ENCODE results near the gene TTN.

The TTN gene

GRCh38 chr2:178517496-178517895, 289.7 kb downstream of the TTN start:
- Histone ChIP-seq H4K20me1 (ENCODE audit: insufficient read depth, low read length, poor library complexity, severe bottlenecking) (no peaks in the 10 kb centered on the region), H3K9me2 (replicated peaks; ENCODE audit: low read depth, low read length) (no peaks in the 10 kb centered on the region), H3K9me3 (ENCODE audit: insufficient read depth, low read depth, low read length) (no peaks in the 10 kb centered on the region), H3K4me2 (ENCODE audit: low read depth, low read length, poor library complexity, severe bottlenecking) (no peak overlapping the region), H3K9ac (ENCODE audit: low read depth, low read length, poor library complexity, severe bottlenecking) (no peak overlapping the region), H3K4me3 (ENCODE audit: low read length, poor library complexity, severe bottlenecking) (no peak overlapping the region), H3K79me2 (ENCODE audit: insufficient read depth, low read length) (no peaks in the 10 kb centered on the region), H2AFZ (ENCODE audit: low read length) (no peak overlapping the region), H3K4me1 (ENCODE audit: insufficient read depth, low read length, poor library complexity, severe bottlenecking) (peaks cover 6% of the 10 kb centered on the region), H3F3A (ENCODE audit: low read depth) (no peaks in the 10 kb centered on the region), H3K36me3 (ENCODE audit: insufficient read depth, low read length) (peaks cover 8% of the 10 kb centered on the region; the same call in 1 of the 2 replicates), H3K27me3 (ENCODE audit: insufficient read depth, low read length, poor library complexity, severe bottlenecking) (no peaks in the 10 kb centered on the region)
- no peak for TF ChIP-seq CTCF (conservative IDR thresholded peaks at IDR 0.05; ENCODE audit: low read length)
- no peak for TF ChIP-seq EZH2phosphoT487 (IDR thresholded peaks at IDR 0.05; ENCODE audit: borderline replicate concordance)

- no peaks in the 10 kb centered on the region for H3K79me2 ChIP-seq (ENCODE audit: insufficient read depth, low read length)
- H3F3A ChIP-seq (ENCODE audit: low read depth), result no peaks in the 10 kb centered on the region
- TF ChIP-seq CTCF (conservative IDR thresholded peaks at IDR 0.05; ENCODE audit: low read length), result no peak
- no peak for TF ChIP-seq EZH2phosphoT487 (IDR thresholded peaks at IDR 0.05; ENCODE audit: borderline replicate concordance)
- no peak overlapping the region for H3K9ac ChIP-seq (ENCODE audit: low read depth, low read length, poor library complexity, severe bottlenecking)
- H4K20me1 ChIP-seq (ENCODE audit: insufficient read depth, low read length, poor library complexity, severe bottlenecking), result no peaks in the 10 kb centered on the region
- H3K4me3 ChIP-seq (ENCODE audit: low read length, poor library complexity, severe bottlenecking), result no peak overlapping the region
- no peaks in the 10 kb centered on the region for H3K9me2 ChIP-seq (replicated peaks; ENCODE audit: low read depth, low read length)
- peaks cover 6% of the 10 kb centered on the region for H3K4me1 ChIP-seq (ENCODE audit: insufficient read depth, low read length, poor library complexity, severe bottlenecking)
- H2AFZ ChIP-seq (ENCODE audit: low read length), result no peak overlapping the region
- H3K27me3 ChIP-seq (ENCODE audit: insufficient read depth, low read length, poor library complexity, severe bottlenecking), result no peaks in the 10 kb centered on the region
- no peak overlapping the region for H3K4me2 ChIP-seq (ENCODE audit: low read depth, low read length, poor library complexity, severe bottlenecking)
- H3K36me3 ChIP-seq (ENCODE audit: insufficient read depth, low read length), result peaks cover 10% of the 10 kb centered on the region; the same call in 1 of the 2 replicates
- H3K9me3 ChIP-seq (ENCODE audit: insufficient read depth, low read depth, low read length), result no peaks in the 10 kb centered on the region
These were observed 292.6 kb downstream of the TTN start for GRCh38 chr2:178514664-178515063.

GRCh38 chr2:178513876-178514275, 293.3 kb downstream of the TTN start:
- no peak overlapping the region for H3K4me3 ChIP-seq (ENCODE audit: low read length, poor library complexity, severe bottlenecking)
- TF ChIP-seq EZH2phosphoT487 (IDR thresholded peaks at IDR 0.05; ENCODE audit: borderline replicate concordance) (no peak), CTCF (conservative IDR thresholded peaks at IDR 0.05; ENCODE audit: low read length) (no peak)
- peaks cover 6% of the 10 kb centered on the region for H3K4me1 ChIP-seq (ENCODE audit: insufficient read depth, low read length, poor library complexity, severe bottlenecking)
- H3K27me3 ChIP-seq (ENCODE audit: insufficient read depth, low read length, poor library complexity, severe bottlenecking), result no peaks in the 10 kb centered on the region
- H4K20me1 ChIP-seq (ENCODE audit: insufficient read depth, low read length, poor library complexity, severe bottlenecking), result no peaks in the 10 kb centered on the region
- H3K9me3 ChIP-seq (ENCODE audit: insufficient read depth, low read depth, low read length), result no peaks in the 10 kb centered on the region
- H3K79me2 ChIP-seq (ENCODE audit: insufficient read depth, low read length), result no peaks in the 10 kb centered on the region
- no peaks in the 10 kb centered on the region for H3F3A ChIP-seq (ENCODE audit: low read depth)
- peaks cover 12% of the 10 kb centered on the region; the same call in 1 of the 2 replicates for H3K36me3 ChIP-seq (ENCODE audit: insufficient read depth, low read length)
- H3K4me2 ChIP-seq (ENCODE audit: low read depth, low read length, poor library complexity, severe bottlenecking), result no peak overlapping the region
- H2AFZ ChIP-seq (ENCODE audit: low read length), result no peak overlapping the region
- no peak overlapping the region for H3K9ac ChIP-seq (ENCODE audit: low read depth, low read length, poor library complexity, severe bottlenecking)
- H3K9me2 ChIP-seq (replicated peaks; ENCODE audit: low read depth, low read length), result no peaks in the 10 kb centered on the region
